HTERT RPE-1 (cell line): ENCODE data around the gene SLC35F4.

Experiments used
- in situ Hi-C: fragments of 300-500 bp; cut with MboI; formaldehyde crosslinking; loops from 4 replicates; pipeline ENCODE4 v1.14.3; 2020; ENCODE audit warnings: low sequenced_read_pairs

The SLC35F4 gene

DNA sequence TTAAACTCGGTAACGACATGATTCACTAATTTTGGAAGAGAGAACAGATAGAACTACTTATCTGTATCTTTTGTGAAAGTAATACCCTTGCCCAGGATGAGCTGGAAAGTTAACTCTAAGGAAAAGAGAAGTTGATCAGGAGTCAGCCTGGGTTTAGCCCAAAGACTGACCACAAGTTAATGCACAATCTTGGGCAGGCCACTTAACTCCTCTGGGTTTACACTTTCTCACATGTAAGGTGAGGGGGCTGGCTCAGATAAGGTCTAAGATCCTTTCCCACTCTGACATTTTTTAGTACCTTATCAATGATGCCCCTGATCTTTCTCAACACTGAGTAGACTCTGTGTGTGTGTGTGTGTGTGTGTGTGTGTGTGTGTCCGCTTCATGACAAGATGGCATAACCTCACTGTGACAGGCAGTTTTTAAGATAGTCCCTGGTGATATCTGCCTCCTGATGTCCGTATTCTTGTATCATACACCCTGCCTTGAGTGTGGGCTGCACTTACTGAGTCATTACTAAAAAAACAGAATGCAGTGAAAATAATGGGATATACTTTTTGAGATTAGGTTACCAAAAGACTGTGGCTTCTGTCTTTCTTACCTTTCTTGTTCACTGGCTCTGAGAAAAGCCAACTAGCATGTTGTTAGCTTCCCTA lies 316.0 kb downstream of the SLC35F4 start:
- in situ Hi-C loops = no loop called here

DNA sequence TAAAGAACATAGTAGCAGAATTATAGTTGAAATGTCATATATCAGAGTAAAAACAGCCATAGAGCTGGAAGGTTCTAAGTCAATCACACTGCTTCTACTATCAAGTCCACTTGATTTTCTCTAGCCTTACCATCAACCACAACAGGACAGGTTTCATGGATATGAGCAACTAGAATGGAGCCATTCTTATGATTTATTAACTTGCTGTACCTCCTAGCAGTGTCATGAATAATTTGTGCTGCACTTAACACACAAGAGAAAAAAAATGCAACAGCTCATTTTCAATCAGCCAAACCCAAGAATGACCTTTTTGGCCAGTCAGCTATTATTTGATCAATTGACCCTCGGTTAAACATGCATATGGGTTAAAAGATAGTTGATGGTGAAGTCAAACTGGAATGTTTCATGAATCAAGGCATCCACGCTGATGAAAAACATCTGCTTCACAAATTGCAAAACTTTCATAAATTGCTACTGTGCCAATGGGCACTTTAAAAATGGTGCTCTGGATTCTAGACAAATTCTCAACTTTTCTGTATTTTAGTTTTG lies 316.8 kb downstream of the SLC35F4 start:
- in situ Hi-C loops = no loop called here

DNA sequence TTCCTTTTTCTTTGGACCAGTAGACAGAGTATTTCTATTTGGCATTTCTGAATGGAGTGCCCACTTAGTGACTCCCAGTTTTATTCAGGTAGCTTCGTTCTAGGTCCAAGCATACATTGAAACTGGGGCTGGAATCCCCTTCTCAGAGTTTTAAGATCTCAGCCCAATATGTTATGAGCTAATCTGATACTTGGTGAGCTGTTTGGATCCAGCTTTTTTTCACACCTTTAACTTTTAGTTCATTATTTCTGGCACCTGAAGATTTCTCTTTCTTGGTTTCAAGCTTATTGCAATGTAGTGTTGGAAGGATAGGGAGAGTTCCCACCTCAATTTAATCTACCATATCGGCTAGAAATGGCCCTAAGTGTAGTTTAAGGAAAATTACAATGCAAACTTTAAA lies 318.8 kb downstream of the SLC35F4 start:
- in situ Hi-C loops = no loop called here

DNA sequence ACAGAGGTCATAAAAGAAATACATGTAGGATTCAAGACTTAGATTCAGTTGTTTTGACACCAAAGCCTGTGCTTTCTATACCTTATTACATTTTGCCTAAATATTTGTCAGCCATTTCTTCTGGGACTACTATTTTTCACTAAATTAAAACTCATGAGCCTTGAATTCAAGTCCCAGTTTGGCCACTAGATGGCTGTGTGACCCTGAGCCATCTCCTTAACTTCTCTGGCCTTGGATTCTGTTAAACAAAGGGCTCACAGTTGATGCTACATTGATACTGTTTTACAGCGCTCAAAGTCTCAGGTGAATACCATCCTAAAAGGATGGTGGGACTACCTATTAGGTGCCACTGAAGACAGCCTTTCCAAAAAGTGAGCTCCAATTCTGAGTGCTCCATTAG lies 332.7 kb downstream of the SLC35F4 start:
- in situ Hi-C loops = no loop called here

DNA sequence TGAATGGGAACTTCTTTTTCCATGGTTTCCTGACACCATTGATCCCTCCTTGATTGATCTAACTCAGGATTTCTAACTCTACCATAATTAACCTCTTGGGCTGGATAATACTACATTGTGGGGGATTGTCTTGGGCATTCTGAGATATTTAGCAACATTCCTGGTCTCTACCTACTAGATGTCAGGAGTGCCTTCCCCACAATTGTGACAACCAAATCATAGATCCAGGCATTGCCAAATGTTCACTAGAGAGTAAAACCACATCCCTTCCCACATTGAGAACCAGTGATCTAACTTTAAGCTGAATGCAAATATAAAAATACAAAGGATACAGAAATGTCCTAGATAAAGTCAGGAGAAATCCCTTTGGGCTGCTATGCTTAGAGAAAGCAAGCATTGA lies 335.3 kb downstream of the SLC35F4 start:
- in situ Hi-C loops = no loop called here

DNA sequence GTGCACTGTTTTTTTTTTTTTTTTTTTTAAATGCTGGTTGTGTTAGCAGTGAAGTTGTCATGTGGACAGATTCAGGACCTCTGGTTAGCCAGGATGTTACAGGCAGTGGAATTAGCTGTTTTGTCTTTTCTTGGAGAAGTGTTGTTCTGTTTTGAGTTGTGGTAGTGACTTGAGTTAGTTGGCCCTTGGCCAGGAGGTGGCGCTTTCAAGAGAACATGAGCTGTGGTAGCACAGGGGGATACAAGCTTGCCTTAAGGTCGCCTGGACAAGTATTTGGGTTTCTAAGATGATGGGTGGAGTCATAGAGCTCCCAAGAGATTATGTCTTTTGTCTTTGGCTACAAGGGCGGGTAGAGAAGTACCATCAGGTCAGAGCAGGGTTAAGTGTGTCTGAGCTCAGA lies 338.9 kb downstream of the SLC35F4 start:
- in situ Hi-C loops = no loop called here

DNA sequence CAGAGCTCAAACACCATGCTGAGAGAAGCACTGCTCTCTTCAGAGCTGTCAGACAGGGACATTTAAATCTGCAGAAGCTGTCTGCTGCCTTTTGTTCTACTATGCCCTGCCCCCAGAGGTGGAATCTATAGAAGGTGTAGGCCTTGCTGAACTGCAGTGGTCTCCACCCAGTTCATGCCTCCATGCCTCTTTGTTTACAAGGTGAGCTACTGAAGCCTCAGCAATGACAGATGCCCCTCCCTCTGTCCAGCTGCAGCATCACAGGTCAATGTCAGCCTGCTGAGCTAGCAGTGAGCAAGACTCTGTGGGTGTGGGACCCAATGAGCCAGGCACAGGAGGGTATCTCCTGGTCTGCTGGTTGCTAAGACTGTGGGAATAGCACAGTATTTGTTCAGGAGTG lies 346.8 kb downstream of the SLC35F4 start:
- in situ Hi-C loops = no loop called here
